ENCODE data around the gene MYO7A. TPM values are rescaled to one million over a fixed set of nuclear protein-coding genes. Genes with fewer than 3 reads are reported as not detected.

The MYO7A gene
- total and polyA plus RNA-seq, 2 donors (not counting 3 experiments of a cell fraction or from before 2014, with no cell fraction given), result 1.3 to 3.6 TPM

DNA sequence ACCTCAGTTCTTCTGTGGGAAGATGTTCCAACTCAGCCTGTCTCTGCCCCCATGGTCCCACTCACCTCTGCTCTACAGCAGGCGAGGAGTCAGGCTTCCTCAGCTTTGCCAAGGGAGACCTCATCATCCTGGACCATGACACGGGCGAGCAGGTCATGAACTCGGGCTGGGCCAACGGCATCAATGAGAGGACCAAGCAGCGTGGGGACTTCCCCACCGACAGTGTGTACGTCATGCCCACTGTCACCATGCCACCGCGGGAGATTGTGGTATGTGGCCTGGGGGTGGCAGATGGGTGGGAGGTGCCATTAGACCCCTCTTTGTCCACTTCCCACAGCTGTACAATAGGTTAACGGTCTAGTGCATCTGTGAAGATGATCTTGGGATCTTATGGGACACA, 73.3 kb downstream of the MYO7A start:
- no peak overlapping the region for H3K4me2 ChIP-seq (ENCODE audit: insufficient read depth, low read length)
- no peaks in the 10 kb centered on the region for H3K79me2 ChIP-seq (ENCODE audit: control insufficient read depth, insufficient read depth, low read length)
- H3K27me3 ChIP-seq (ENCODE audit: control insufficient read depth in 2 of 2, insufficient read depth in 2 of 2, low read length in 2 of 2), result no peaks in the 10 kb centered on the region
- H3K9me1 ChIP-seq (replicated peaks; ENCODE audit: control insufficient read depth, extremely low read depth, insufficient read depth, low read length), result no peaks in the 10 kb centered on the region
- no peak overlapping the region for H3K9ac ChIP-seq (replicated peaks; ENCODE audit: extremely low read depth, insufficient read depth, low read length)
- H3K4me1 ChIP-seq (ENCODE audit: control insufficient read depth, extremely low read depth, insufficient read depth, low read length), result no peaks in the 10 kb centered on the region
- no peak for TF ChIP-seq GATA2 (IDR thresholded peaks at IDR 0.05; ENCODE audit: insufficient read depth, insufficient read length, low read depth, low read length)
- no peak for TF ChIP-seq POLR2AphosphoS5 (IDR thresholded peaks at IDR 0.05; ENCODE audit: insufficient read depth, low read depth, low read length)
- TF ChIP-seq EZH2 (IDR thresholded peaks at IDR 0.05; ENCODE audit: borderline replicate concordance, low read depth, low read length, severe bottlenecking), result no peak
- no peak for TF ChIP-seq FOS (IDR thresholded peaks at IDR 0.05; ENCODE audit: borderline replicate concordance, insufficient read depth, low read length)
- TF ChIP-seq, protein P1, sequence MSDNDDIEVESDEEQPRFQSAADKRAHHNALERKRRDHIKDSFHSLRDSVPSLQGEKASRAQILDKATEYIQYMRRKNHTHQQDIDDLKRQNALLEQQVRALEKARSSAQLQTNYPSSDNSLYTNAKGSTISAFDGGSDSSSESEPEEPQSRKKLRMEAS (IDR thresholded peaks at IDR 0.05; ENCODE audit: insufficient read depth, insufficient read length), result no peak
- no peak for TF ChIP-seq POLR2A (IDR thresholded peaks at IDR 0.05; ENCODE audit: low read depth, low read length)
- TF ChIP-seq JUN (IDR thresholded peaks at IDR 0.05; ENCODE audit: borderline replicate concordance, insufficient read depth, insufficient read length, low read depth), result no peak
- TF ChIP-seq, protein P2, sequence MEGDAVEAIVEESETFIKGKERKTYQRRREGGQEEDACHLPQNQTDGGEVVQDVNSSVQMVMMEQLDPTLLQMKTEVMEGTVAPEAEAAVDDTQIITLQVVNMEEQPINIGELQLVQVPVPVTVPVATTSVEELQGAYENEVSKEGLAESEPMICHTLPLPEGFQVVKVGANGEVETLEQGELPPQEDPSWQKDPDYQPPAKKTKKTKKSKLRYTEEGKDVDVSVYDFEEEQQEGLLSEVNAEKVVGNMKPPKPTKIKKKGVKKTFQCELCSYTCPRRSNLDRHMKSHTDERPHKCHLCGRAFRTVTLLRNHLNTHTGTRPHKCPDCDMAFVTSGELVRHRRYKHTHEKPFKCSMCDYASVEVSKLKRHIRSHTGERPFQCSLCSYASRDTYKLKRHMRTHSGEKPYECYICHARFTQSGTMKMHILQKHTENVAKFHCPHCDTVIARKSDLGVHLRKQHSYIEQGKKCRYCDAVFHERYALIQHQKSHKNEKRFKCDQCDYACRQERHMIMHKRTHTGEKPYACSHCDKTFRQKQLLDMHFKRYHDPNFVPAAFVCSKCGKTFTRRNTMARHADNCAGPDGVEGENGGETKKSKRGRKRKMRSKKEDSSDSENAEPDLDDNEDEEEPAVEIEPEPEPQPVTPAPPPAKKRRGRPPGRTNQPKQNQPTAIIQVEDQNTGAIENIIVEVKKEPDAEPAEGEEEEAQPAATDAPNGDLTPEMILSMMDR (IDR thresholded peaks at IDR 0.05; ENCODE audit: extremely low read depth in 1 of 2, insufficient read depth in 1 of 2, low read depth in 1 of 2, low read length in 2 of 2), result no peak
- H3K9me3 ChIP-seq (replicated peaks; ENCODE audit: control insufficient read depth, insufficient read depth, low read length), result no peaks in the 10 kb centered on the region
- DNase-seq (ENCODE audit: low read depth, low spot score), result no peak
- H3K27ac ChIP-seq (ENCODE audit: insufficient read depth, low read depth, low read length), result no peak overlapping the region
- H2AFZ ChIP-seq (ENCODE audit: low read depth, low read length), result no peak overlapping the region
- dilution Hi-C loops (cut with MboI; ENCODE audit: extremely low pct_ligation_motif_present, low sequenced_read_pairs), result no loop called here
- no TSS peak for BruUV-seq (replicated peaks)
- CTCF ChIA-PET, result interaction anchor here (0.6 to 2.5 kb wide), 2 partner anchors 347 to 798 kb away, joined by 3 to 12 read pairs; no protein-coding TSS in a partner anchor
- POLR2A ChIA-PET, result interaction anchor here (0.7 kb wide), 1 partner anchor 55 kb away, joined by 3 read pairs; no protein-coding TSS in a partner anchor
- no peaks in the 10 kb centered on the region for H4K20me1 ChIP-seq (replicated peaks; ENCODE audit: control insufficient read depth, extremely low read depth, insufficient read depth, low read length)
- intact Hi-C loops (cut with micrococcal nuclease), result no loop called here
- no peaks in the 10 kb centered on the region for H3K36me3 ChIP-seq (ENCODE audit: control insufficient read depth in 2 of 2, extremely low read depth in 1 of 2, insufficient read depth in 2 of 2, low read length in 2 of 2)
- H3K4me3 ChIP-seq (replicated peaks in 1 of 3; ENCODE audit: insufficient read depth in 1 of 3, low read depth in 1 of 3, low read length in 3 of 3), result no peak overlapping the region
- FAIRE-seq, result no peak

All from endothelial cell of umbilical vein (primary cell).